T1000 (cell line): Measurements from ENCODE around the gene PERM1.
"Not testable (repeated sequence)": the region's sequence is repeated elsewhere in the genome, so short reads cannot be mapped to it uniquely, and the experiment has no call there.

ENCODE experiments used
- DNase-seq: peaks from one replicate; lab custom pipeline; 2025; ENCODE audit warnings: mixed read lengths; lab: John Stamatoyannopoulos, UW

The PERM1 gene, protein sequence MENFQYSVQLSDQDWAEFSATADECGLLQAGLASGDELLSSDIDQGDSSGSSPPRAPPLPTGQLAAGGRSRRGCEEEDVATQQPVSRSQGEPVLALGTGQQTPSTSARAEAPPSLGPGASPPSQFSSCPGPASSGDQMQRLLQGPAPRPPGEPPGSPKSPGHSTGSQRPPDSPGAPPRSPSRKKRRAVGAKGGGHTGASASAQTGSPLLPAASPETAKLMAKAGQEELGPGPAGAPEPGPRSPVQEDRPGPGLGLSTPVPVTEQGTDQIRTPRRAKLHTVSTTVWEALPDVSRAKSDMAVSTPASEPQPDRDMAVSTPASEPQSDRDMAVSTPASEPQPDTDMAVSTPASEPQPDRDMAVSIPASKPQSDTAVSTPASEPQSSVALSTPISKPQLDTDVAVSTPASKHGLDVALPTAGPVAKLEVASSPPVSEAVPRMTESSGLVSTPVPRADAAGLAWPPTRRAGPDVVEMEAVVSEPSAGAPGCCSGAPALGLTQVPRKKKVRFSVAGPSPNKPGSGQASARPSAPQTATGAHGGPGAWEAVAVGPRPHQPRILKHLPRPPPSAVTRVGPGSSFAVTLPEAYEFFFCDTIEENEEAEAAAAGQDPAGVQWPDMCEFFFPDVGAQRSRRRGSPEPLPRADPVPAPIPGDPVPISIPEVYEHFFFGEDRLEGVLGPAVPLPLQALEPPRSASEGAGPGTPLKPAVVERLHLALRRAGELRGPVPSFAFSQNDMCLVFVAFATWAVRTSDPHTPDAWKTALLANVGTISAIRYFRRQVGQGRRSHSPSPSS

DNA sequence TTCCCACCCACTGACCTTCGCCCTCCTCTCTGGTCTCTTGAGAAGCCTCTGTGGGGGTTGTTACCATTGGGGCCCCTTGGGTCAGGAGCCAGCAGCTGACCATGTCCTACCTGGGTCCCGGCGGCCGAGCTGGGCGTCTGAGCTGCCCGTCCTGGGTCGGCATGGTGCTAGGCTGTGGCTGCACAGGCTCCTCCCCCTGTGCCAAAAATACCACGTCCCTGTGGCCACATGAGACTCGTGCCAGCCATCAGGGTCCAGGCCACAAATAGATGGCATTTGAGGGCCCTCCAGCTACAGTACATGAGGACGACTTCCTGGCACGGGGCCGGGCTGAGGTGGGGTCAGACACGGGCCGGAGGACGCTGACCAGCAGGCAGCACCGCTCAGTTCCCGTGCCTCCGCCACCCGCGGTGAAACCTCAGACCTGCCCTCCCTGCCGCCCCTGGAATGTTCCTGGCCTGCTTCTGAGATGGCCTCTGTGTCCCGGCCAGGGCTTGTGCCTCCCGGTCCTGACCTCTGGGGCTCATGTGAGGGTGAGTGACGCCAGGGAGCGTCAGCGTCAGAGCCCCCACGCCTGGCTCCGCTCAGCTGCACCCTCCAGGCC lies at the start of gene PERM1:
Gene PERM1, minus strand, starts transcription at position 139 of the 604 bp plus-strand sequence. CDS start 1,064 bp downstream, outside the sequence.
- no peak for DNase-seq

DNA sequence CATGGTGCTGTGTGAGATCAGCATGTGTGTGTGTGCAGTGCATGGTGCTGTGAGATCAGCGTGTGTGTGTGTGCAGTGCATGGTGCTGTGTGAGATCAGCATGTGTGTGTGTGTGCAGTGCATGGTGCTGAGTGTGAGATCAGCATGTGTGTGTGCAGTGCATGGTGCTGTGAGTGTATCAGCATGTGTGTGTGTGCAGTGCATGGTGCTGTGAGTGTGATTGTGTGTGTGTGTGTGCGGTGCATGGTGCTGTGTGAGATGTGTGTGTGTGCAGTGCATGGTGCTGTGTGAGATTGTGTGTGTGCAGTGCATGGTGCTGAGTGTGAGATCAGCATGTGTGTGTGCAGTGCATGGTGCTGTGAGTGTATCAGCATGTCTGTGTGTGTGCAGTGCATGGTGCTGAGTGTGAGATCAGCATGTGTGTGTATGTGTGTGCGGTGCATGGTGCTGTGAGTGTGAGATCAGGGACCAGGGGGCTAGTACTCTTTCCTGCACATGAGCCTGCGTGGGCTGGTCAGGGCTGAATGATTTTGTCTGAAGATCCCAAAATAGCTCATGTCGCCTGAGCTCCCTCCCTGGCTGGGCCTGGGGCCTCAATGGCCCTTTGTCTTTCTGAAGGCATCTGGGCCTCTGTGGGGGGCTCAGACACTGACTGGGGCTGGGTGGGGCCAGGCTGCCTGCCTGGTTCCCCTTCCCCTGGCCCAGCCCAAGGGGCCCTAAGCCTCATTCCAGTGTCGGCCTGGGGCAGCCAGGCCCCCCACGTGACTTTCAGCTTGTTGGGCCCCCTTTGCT lies 49.2 kb upstream of the PERM1 start:
- not testable (repeated sequence) for DNase-seq

DNA sequence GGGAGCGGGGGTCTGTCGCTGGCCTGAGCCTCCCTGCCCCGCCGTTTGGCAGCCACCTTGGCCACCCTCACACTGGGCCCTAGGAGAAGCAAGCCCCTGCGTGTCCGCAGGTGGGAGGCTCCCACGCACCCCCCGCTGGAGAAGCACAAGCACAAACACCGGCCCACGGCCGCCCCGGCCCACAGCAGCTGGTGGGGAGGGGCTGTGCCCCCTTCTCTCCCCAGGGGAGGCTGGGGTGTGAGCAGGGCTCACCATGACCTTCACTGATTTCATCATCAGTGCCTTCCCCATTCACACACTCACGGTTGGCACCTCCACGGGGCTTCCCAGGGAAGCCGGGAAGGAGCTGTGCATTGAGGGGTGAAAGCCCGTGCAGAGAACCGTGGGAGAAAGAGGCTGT lies 45.9 kb upstream of the PERM1 start:
- DNase-seq = no peak

DNA sequence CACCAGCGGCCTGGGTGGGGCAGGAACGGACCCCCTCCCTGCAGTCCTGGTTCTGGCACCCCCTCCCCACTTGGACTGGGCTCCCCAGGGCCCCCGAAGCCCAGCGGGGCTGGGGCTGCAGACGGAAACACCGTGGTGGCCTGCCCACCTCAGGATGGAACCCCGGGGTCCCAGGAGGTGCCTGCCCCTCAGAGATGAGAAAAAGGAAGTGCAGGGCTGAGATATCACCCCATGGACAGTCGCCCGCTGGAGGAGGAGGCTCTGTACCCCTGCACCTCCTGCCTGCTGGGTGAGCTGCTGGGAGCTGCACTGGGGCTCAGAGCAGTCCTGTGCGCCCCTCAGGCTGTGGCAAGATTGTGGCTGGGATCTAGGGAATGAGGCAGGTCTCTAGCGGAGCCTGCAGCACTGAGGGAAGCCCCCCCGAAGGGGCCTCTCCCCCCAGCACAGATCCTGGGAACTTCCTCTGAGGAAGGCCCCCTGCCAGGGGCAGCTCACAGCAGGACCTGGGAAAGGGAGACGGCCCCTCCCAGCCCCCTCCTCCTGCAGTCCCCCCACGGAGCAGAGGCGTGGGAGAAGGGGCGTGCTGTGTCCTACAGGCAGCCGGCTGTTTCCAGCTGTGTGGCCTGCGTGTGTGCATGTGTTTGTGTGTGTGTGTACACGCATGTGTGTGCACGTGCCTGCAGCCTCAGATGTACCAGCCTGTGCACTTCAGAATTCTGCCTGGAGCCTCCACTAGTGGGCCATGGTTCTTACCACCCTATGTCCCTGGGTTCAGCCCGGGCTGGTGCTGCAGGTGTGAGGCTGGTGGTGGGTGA lies 44.9 kb upstream of the PERM1 start:
- DNase-seq = no peak

DNA sequence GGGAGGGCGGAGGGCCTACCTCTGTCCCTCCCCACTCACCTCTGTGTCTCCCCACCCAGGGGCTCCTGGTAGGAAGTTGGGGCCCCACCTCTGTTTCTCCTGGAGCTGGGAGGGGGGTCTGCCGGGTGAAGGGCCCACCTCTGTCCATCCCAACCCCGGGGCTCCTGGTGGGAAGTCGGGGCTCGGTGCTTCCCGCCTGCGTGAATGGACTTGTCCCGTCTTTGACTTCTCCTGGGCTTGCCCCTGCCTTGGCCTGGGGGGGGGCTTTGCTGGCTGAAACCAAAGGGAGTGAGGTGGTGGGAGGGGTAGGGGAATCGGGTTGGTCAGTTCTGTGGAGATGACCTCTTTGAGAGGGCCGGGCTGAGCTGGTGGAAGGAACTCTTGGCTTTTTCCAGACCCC lies 43.8 kb upstream of the PERM1 start:
- no peak for DNase-seq

DNA sequence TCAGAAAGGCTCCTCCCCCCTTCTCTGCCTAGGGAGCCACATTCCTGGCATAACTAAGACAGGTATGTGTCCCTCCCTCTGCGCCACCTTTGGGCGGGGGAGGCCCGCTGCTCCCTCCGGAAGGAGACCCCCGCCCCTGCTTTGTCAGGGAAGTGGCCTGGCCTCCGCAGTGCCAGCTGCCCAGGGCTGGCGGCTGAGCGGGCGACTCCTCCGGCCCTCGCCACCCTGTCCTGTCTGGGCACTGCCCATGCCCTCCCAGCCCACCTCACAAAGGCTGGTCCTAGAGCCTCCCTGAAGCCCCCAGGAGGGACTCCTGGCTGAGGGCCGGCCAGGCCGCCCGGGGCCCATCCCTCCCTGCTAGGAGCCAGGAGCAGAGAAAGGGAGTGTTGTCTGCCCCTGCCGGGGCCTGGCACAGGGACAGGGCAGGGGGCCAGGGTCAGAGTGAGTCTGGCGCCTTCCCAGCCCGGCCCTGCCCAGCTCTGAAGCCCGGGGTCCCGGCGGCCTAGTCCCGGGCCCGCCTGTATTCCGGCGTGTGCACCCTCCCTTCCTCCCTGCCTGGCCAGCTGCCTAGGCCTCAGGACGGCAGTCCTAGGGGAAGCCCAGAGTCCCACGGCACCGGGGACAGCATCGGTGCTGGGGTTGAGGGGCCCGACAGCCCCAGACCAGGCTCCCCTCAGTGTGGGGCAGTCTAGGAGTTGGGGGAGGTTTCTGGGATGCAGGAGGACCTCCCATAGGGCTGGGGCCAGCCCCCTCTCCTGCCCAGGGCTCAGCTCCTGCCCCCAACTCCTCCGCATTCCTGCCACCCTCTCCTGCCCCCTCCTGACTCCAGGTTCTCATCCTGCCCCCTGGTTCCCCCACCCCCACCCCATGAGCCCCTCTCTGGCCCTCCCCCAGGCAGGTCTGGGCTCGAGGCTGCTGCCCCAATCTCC lies 43.1 kb upstream of the PERM1 start:
- DNase-seq = no peak

DNA sequence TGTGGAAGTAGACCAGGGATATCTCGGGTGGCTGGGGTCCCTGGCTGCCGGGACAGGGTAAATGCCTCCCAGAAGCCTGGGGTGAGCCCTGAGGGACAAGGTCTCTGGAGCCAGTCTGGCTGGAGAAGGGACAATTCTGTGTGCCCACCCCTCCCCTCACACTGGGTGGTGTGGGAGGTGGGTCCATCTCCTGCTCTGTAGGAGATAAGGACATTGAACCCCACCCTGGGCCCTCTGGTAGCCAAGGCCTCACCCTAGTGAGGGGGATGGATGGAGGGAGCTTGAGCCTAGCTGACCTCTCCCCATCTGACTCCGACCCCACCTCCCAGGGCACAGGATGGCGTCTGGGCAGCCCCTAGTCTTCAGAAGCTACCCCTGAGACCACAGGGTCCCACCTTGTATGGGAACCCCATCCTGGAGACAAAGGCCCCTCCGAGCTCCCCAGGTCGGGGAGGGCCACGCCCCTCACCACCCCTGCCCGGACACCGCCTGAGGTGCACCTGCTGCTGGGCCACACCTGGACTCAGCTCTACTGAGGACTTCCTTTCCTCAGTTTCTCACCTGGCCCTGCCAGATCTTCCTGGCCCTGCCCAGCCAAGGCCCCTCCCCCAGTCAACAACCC lies 42.4 kb upstream of the PERM1 start:
- DNase-seq = no peak

DNA sequence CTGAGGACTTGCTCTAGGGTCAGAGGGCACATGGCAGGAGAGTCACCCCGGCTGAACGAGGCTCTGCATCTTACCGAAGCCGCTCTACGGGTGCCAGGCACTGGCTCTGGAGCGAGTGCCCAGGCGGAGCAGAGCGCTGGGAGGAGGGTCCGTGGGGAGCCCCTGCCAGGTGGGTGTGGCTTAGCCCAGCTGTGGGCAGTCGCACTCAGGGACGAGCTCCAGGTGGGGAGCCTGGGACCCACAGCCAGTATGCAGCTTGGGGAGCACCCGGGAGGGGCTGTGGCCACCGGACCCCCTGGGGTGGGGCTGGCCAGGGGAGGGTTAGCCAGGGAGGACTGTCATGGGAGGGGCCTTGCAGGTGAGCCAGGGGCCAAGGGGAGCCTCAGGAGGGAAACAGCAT lies 41.8 kb upstream of the PERM1 start:
- no peak for DNase-seq

DNA sequence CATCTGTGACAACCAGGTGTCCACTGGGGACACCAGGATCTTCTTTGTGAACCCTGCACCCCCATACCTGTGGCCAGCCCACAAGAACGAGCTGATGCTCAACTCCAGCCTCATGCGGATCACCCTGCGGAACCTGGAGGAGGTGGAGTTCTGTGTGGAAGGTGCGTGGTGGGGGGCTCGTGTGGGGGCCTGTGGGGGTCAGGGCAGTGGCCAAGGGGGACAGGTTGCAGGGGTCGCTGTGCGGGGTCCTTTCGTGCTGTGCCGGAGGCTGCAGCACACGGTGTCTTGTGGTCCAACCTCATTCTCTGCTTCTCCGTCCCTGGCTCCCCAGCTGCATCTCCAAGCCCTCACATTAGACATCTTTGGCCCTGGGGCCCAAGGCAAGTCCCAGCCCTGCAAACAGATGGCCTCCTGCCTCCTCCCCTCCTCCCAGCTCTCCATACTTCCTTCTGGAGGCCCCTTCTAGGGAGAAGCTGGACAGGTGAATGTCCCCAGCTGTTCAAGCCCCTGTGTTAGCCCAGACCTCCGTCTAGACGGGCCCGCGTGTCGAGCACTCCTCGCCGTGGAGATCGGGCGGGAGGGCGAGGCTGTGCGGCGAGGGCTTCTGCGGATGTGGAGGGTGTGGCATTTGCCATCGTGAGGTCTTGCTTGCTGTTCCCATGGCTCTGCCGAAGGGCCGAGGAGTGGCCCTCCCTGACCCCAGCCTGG lies 40.6 kb upstream of the PERM1 start:
- no peak for DNase-seq

DNA sequence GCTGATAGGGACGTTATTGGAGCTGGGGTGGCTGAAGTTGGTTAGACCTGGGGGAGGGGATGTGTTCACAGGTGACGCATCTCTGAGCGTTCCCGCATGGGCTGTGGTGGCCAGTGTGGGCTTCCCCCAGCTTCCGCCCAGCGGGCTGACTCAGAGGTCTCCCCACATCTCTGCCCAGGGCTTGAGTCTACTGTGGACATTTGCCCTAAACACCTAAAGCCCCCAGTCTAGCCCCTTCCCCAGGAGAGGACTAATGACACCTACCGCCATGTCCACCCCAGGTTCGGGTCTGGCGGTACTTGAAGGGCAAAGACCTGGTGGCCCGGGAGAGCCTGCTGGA lies 40.0 kb upstream of the PERM1 start:
- no peak for DNase-seq

DNA sequence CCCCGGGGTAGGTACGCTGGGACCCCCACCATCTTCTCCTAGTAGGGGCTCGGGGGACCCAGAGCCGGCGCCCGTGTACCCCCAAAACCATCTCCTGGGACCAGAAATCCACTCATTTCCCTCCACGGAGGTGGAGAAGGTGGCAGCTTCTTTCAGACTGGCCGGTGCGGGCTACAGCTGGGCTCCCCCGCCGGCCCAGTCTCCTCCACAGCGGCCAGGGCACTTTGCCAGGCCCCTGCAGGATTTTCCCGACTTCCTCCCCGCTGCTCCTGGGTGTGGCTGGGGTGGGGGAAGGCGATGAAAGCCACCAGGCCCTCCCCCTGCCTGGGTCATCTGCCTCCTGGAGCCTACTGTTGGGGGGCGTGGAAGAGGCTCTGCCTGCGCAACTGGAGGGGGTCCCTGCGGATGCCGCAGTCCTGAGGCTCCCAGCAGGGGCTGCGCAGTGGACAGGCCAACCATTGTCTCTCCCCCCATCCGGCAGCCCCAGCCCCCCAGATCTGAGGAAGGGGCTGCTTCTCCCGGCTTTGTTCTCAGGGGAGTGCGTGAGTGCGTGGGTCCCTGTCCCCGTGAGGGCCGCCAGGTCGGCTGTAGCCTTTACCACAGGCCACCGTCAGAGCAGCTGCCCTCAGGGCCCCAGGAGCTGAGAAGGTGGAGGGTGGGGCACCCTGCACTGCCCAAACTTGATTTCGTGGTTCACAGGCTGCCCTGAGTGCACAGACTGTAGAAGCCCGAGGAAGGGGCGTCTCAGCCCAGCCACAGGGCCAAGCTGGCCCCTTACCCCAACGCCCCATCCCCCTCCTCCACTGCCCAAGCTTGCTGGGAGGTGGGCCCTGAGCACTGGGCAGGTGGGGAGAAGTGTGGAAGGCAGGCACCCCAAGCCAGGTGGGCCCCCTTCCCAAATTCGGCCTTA lies 39.4 kb upstream of the PERM1 start:
- DNase-seq = peak; percentile 59

DNA sequence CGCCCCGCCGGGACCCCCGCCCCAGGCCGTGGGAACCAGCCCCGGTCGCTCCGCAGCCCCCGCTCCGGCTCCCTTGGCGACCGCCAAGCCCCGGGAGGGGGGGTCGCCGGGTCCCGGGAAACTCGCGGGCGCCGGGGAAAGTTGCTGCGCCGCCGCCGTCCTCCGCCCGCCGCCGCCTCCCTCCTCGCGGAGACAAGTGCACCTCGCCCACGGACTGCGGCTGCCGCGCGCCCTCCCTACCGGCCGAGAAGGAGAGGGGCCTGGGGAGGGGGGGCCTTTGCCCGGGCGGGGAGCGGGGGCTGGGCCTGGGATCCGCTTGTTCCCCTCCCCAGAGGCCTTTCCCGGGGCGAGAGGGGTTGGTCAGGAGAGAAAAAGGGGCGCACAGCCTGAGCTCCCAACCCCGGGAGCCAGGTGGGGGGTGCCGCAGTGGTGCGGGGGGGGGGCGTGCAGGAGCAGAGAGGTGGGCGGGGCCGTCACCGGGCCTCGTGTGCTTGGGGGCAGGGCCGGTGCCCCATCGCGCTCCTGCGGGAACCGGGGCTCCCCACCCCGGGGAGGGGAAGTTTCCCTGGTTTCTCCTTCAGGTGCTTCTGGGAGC lies 38.6 kb upstream of the PERM1 start:
- DNase-seq = no peak

DNA sequence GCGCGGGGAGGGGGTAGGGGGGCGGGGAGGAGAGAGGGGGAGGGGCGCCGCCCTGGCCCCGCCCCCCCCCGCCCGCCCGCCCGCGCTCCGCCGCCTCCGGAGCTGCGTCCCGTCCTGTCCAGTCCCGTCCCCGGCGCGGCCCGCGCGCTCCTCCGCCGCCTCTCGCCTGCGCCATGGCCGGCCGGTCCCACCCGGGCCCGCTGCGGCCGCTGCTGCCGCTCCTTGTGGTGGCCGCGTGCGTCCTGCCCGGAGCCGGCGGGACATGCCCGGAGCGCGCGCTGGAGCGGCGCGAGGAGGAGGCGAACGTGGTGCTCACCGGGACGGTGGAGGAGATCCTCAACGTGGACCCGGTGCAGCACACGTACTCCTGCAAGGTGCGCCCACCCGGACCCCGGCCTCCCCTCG lies 38.1 kb upstream of the PERM1 start, which contains the start of gene AGRN:
Gene AGRN, plus strand, starts transcription at position 121 of the 405 bp plus-strand sequence. Its CDS starts 53 bp downstream, at position 174.
- no peak for DNase-seq

DNA sequence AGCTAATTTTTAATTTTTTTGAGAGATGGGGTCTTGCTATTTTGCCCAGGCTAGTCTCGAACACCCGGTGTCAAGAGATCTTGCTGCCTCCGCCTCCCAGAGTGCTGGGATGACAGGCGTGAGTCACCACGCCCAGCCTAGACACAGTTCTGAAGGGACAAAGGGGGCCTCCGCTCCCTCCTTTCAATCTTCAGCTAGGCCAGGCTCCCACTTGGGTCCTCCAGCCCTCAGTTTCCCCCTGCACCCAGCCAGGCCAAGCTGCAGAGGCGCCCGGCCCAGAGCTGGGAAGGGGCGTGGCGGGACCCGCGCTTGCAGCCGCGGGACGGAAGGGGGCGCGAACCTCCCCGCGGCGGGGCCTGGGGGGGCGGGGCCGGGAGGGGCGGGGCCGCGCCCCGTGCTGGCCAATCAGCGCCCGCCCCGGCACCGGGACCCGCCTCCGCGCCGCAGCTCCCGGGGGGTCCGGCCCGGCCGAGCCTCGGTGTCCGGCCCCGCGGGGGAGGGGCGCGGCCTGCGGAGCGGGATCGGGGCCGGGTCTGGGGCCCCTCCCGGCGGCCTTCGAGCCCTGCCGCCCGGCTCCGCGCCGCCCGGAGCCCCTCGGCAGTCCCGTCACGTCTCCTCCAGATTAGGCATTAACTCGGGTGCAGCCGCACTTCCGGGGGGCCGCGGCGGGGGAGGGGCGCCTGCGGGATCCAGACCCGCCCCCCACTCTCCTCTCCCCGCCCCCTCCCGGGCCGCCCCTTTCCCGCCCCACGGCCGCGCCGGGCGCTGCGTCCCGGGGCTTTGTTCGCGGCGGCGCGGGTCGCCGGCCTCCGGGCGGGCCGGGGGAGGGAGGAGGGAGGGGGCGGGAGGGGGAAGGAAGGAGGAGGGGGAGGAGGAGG lies 37.5 kb upstream of the PERM1 start:
- DNase-seq = peak; percentile 84

DNA sequence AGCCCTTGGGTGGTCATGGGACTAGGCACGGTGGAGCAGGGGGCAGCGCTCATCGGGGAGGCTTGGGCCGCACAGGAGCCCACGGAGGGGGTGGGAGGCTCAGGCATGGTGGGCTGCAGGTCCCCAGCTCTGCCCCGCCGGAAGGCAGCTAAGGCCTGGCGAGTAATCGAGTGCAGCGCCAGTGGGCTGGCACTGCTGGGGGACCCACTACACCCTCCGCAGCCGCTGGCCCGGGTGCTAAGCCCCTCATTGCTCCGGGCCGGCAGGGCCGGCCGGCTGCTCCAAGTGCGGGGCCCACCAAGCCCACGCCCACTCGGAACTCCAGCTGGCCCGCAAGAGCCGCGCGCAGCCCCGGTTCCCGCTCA lies 36.4 kb upstream of the PERM1 start:
- DNase-seq = not testable (repeated sequence)
